Tibial artery (tissue), 4 donors: ENCODE results near the gene KCNAB2.

Experiments used
- DNase-seq, 2 donors: peaks; one replicate each; pipeline ENCODE4 v3.0.0-alpha.2; 2019
- H3K27ac ChIP-seq, 2 donors: fragments of 200-600 bp; sonication (generic) in 1 of 2; 1 replicate in 1 of 2; 2 replicates in 1 of 2; pipeline ENCODE4 v1.5.1; 2018 to 2019; ENCODE audit warnings: mild to moderate bottlenecking in 1 of 2
- H3K27me3 ChIP-seq, 2 donors: fragments of 200-600 bp; sonication (generic) in 1 of 2; one replicate each; pipeline versions ENCODE4 v1.5.1 to v1.6.0; 2016 to 2019
- H3K36me3 ChIP-seq, 3 donors: fragments of 200-600 bp; sonication (generic) in 2 of 3; one replicate each; pipeline ENCODE4 v1.5.1; 2016 to 2019; ENCODE audit warnings: mild to moderate bottlenecking in 2 of 3
- H3K4me1 ChIP-seq, 4 donors: fragments of 200-600 bp; sonication (generic) in 2 of 4; 1 replicate in 3 of 4; 2 replicates in 1 of 4; pipeline ENCODE4 v1.5.1; 2016 to 2019
- H3K4me3 ChIP-seq, 2 donors: fragments of 200-600 bp; sonication (generic) in 1 of 2; 1 replicate in 1 of 2; 2 replicates in 1 of 2; pipeline ENCODE4 v1.5.1; 2018 to 2019; ENCODE audit warnings: mild to moderate bottlenecking in 2 of 2
- H3K9me3 ChIP-seq, 3 donors: fragments of 200-600 bp; sonication (generic) in 1 of 3; one replicate each; pipeline ENCODE4 v1.5.1; 2016 to 2019
- CTCF ChIP-seq, 2 experiments: fragments of 200-600 bp in 1 of 2; fragments of 450-650 bp in 1 of 2; IDR thresholded peaks; one replicate each; pipeline ENCODE4 v1.5.1; 2017 to 2019; ENCODE audit warnings: antibody characterized with exemption in 2 of 2, mild to moderate bottlenecking in 1 of 2, moderate library complexity in 1 of 2
- intact Hi-C: fragments of 100-400 bp; cut with DNase I; formaldehyde crosslinking; loops from one replicate; pipeline ENCODE4 v1.15.0; 2023; ENCODE audit warnings: low total_unique reads

KCNAB2 gene

GRCh38 chr1:5999711-6000443 is 45.8 kb upstream of the KCNAB2 start:
- H3K36me3 ChIP-seq: no peaks in the 10 kb centered on the region
- H3K27me3 ChIP-seq: peaks cover 0 to 36% of the 10 kb centered on the region in 2 donors
- H3K27ac ChIP-seq: no peak overlapping the region
- H3K4me1 ChIP-seq: no peaks in the 10 kb centered on the region
- intact Hi-C loops: no loop called here
- no peak overlapping the region for H3K4me3 ChIP-seq
- DNase-seq: peak in 1 of 2 donors; percentile 45
- no peaks in the 10 kb centered on the region for H3K9me3 ChIP-seq
- TF ChIP-seq CTCF (IDR thresholded peaks at IDR 0.05): no peak

GRCh38 chr1:6000444-6001288 is 45.0 kb upstream of the KCNAB2 start:
- H3K27ac ChIP-seq: no peak overlapping the region
- peak in 1 of 2 donors; percentile 34 for DNase-seq
- H3K4me1 ChIP-seq: no peaks in the 10 kb centered on the region
- TF ChIP-seq CTCF (IDR thresholded peaks at IDR 0.05): no peak
- no peaks in the 10 kb centered on the region for H3K36me3 ChIP-seq
- intact Hi-C loops: no loop called here
- H3K27me3 ChIP-seq: peaks cover 0 to 40% of the 10 kb centered on the region in 2 donors
- no peaks in the 10 kb centered on the region for H3K9me3 ChIP-seq
- H3K4me3 ChIP-seq: no peak overlapping the region

- peak in 1 of 2 donors; percentile 43 for DNase-seq
Observed at GRCh38 chr1:6001992-6002576, 43.6 kb upstream of the KCNAB2 start.

GRCh38 chr1:6002714-6003501 is 42.8 kb upstream of the KCNAB2 start:
- peaks cover 0 to 45% of the 10 kb centered on the region in 2 donors for H3K27me3 ChIP-seq
- intact Hi-C loops: no loop called here
- no peaks in the 10 kb centered on the region for H3K9me3 ChIP-seq
- H3K4me3 ChIP-seq: no peak overlapping the region
- peak in 1 of 2 donors; percentile 44 for DNase-seq
- no peak overlapping the region for H3K27ac ChIP-seq
- H3K36me3 ChIP-seq: no peaks in the 10 kb centered on the region
- no peaks in the 10 kb centered on the region for H3K4me1 ChIP-seq
- no peak for TF ChIP-seq CTCF (IDR thresholded peaks at IDR 0.05)

More at GRCh38 chr1:6001992-6002576, 43.6 kb upstream of the KCNAB2 start:
- no peak for TF ChIP-seq CTCF (IDR thresholded peaks at IDR 0.05)
- H3K27ac ChIP-seq: no peak overlapping the region
- H3K4me3 ChIP-seq: no peak overlapping the region
- no peaks in the 10 kb centered on the region for H3K4me1 ChIP-seq
- no peaks in the 10 kb centered on the region for H3K9me3 ChIP-seq
- peaks cover 0 to 45% of the 10 kb centered on the region in 2 donors for H3K27me3 ChIP-seq
- intact Hi-C loops: no loop called here
- no peaks in the 10 kb centered on the region for H3K36me3 ChIP-seq
